GM12872 (cell line): Measurements from ENCODE around the gene BACH1.

Experiments
- CTCF ChIP-seq: IDR thresholded peaks from 3 replicates; pipeline ENCODE4 v1.5.1; 2011; ENCODE audit warnings: low read depth, mild to moderate bottlenecking, low read length, moderate library complexity; ENCODE audit not compliant: insufficient read depth

The BACH1 gene

GRCh38 chr21:29318354-29318753 lies 19.6 kb downstream of the BACH1 start:
- TF ChIP-seq CTCF: no peak

GRCh38 chr21:29320031-29320430 lies 21.3 kb downstream of the BACH1 start:
- TF ChIP-seq CTCF: no peak

DNA sequence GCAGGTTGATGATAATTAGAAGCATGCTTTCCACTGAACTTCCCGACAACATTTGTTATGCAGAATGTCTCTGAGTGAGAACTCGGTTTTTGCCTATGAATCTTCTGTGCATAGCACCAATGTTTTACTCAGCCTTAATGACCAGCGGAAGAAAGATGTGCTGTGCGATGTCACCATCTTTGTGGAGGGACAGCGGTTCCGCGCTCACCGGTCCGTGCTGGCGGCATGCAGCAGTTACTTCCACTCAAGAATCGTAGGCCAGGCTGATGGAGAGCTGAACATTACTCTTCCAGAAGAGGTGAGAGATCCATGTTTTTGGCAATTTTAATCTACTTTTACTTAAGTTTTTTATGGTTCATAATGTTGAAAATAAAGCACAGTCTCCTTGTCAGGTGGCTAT lies 22.5 kb downstream of the BACH1 start:
- TF ChIP-seq CTCF: no peak

- TF ChIP-seq CTCF: no peak
Observed at GRCh38 chr21:29321932-29322928, 23.5 kb downstream of the BACH1 start.

- no peak for TF ChIP-seq CTCF
Observed at GRCh38 chr21:29323189-29323588, 24.5 kb downstream of the BACH1 start.

DNA sequence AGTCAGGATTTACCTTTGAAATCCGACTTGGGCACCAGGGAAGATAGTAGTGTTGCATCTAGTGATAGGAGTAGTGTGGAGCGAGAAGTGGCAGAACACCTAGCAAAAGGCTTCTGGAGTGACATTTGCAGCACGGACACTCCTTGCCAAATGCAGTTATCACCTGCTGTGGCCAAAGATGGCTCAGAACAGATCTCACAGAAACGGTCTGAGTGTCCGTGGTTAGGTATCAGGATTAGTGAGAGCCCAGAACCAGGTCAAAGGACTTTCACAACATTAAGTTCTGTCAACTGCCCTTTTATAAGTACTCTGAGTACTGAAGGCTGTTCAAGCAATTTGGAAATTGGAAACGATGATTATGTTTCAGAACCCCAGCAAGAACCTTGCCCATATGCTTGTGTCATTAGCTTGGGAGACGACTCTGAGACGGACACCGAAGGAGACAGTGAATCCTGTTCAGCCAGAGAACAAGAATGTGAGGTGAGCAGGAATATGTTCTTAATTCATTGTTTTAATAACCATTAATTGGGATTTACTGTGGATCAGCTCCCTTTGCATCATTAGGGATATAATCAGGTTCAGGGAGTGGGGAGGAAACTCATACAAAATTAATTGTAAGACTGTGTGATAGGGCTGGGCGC lies 28.3 kb downstream of the BACH1 start:
- no peak for TF ChIP-seq CTCF

DNA sequence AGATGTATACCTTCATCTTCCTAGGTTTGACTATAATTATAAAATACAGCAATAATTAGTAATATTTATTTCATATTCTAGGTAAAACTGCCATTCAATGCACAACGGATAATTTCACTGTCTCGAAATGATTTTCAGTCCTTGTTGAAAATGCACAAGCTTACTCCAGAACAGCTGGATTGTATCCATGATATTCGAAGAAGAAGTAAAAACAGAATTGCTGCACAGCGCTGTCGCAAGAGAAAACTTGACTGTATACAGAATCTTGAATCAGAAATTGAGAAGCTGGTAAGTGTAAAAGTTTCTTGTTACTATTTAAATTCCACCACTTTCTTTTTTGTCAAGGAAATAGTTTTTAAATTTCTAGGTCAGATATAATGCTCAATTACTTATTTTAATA lies 30.7 kb downstream of the BACH1 start:
- no peak for TF ChIP-seq CTCF
